Colonic mucosa (tissue), 4 donors: ENCODE measurements around the gene HSPA1A. TPM values are rescaled to one million over a fixed set of nuclear protein-coding genes. Genes with fewer than 3 reads are reported as not detected.
"Not testable (repeated sequence)": the region's sequence is repeated elsewhere in the genome, so short reads cannot be mapped to it uniquely, and the experiment has no call there.

Experiments
- DNase-seq: peaks from one replicate; pipeline ENCODE4 v3.0.0-alpha.2; 2020
- H3K27ac ChIP-seq: fragments of 200-600 bp; one replicate; pipeline ENCODE4 v1.8.0; 2021
- H3K27me3 ChIP-seq: fragments of 200-600 bp; one replicate; pipeline ENCODE4 v1.8.0; 2021
- H3K36me3 ChIP-seq: fragments of 200-600 bp; one replicate; pipeline ENCODE4 v1.8.0; 2021
- H3K4me1 ChIP-seq: fragments of 200-600 bp; one replicate; pipeline ENCODE4 v1.8.0; 2021; ENCODE audit warnings: mild to moderate bottlenecking
- H3K4me3 ChIP-seq: fragments of 200-600 bp; one replicate; pipeline ENCODE4 v1.8.0; 2021
- H3K9ac ChIP-seq, 2 donors: one replicate each; pipeline ENCODE4 v1.7.0; 2013; ENCODE audit warnings: control low read depth in 2 of 2, low read depth in 2 of 2, low read length in 2 of 2
- H3K9me3 ChIP-seq: fragments of 200-600 bp; one replicate; pipeline ENCODE4 v1.8.0; 2021
- CTCF ChIP-seq: fragments of 200-600 bp; IDR thresholded peaks from one replicate; pipeline ENCODE4 v1.8.0; 2022; ENCODE audit warnings: antibody characterized with exemption, mild to moderate bottlenecking
- intact Hi-C: fragments of 100-400 bp; cut with DNase I; formaldehyde crosslinking; loops from one replicate; pipeline ENCODE4 v1.14.1; 2022
- total RNA-seq, 2 donors: library from RNA; stranded (reverse); fragmentation: NEBNext Ultra II Directional in 1 of 2; extraction: Animal tissue kit (Norgen Biotek cat#: 25700) in 1 of 2; gene quantifications; one replicate each; pipeline ENCODE4 v1.2.1, GENCODE V29; 2021
- donor health status: healthy.
- donor health status: DM: no; HTN: no; CAD: no.
- donor health status: DM: no; HTN: no; CAD: no.

Gene HSPA1A
- total RNA-seq, 2 donors from 2014 or later, result 248 to 397 TPM

GRCh38 chr6:31797588-31797987 lies 17.8 kb upstream of the HSPA1A start:
- Histone ChIP-seq H3K9ac (no peak overlapping the region), H3K27me3 (no peaks in the 10 kb centered on the region), H3K9me3 (no peaks in the 10 kb centered on the region), H3K4me3 (no peak overlapping the region), H3K36me3 (no peaks in the 10 kb centered on the region), H3K27ac (no peak overlapping the region), H3K4me1 (peaks cover 5% of the 10 kb centered on the region)
- intact Hi-C loops, result no loop called here
- TF ChIP-seq CTCF, result no peak
- no peak for DNase-seq

DNA sequence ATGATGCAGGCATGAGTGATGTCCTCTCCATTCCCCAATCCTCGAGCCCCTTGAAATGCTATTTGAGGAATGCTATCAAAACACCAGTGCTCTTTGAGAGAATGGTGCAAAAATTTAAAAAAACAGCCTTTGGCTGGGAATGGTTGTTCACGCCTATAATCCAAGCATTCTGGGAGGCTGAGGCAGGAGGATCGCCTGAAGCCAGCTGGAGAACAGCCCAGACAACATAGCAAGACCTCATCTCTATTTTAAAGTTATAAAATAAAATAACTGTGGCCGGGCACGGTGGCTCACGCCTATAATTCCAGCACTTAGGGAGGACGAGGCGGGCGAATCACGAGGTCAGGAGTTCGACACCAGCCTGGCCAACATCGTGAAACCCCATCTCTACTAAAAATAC lies 15.6 kb upstream of the HSPA1A start:
- H3K36me3 ChIP-seq, result no peaks in the 10 kb centered on the region
- intact Hi-C loops, result no loop called here
- TF ChIP-seq CTCF, result no peak
- DNase-seq, result no peak
- H3K9ac ChIP-seq, result no peak overlapping the region
- H3K27me3 ChIP-seq, result no peaks in the 10 kb centered on the region
- H3K27ac ChIP-seq, result no peak overlapping the region
- H3K4me1 ChIP-seq, result peaks cover 5% of the 10 kb centered on the region
- no peak overlapping the region for H3K4me3 ChIP-seq
- no peaks in the 10 kb centered on the region for H3K9me3 ChIP-seq

DNA sequence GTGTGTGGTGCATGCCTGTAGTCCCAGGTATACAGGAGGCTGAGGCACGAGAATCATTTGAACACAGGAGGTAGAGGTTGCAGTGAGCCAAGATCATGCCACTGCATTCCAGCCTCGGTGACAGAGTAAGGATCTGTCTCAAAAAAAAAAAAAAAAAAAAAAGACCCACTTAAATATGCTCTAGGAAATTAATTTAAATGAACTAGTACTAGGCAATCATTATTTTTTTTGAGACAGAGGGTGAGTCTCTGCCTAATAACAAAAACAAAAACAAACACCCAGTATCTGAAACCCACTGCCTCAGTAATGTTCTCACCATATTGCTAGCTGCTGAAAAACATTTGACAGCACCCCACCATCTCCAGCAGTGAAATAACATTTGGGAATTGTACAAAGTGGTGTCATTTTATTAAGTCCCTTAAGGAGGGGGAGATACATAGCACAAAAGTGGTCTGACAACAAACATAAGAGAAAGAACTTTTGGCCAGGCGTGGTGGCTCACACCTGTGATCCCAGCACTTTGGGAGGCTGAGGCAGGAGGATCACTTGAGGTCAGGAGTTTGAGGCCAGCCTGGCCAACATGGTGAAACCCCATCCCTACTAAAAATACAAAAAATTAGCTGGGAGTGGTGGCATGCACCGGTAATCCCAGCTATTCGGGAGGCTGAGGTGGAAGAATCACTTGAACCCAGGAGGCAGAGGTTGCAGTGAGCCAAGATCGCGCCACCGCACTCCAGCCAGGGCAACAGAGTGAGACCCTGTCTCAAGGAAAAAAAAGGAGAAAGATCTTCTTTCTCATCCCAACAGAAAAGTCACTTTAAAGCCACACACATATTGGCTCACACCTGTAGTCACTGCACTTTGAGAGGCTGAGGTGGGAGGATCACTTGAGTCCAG lies 14.1 kb upstream of the HSPA1A start:
- H3K27me3 ChIP-seq, H3K27ac ChIP-seq, H3K36me3 ChIP-seq, DNase-seq, H3K9me3 ChIP-seq, H3K4me3 ChIP-seq, intact Hi-C loops, H3K9ac ChIP-seq: not testable (repeated sequence)
- peaks cover 10% of the 10 kb centered on the region for H3K4me1 ChIP-seq

GRCh38 chr6:31805939-31806469 lies 9.3 kb upstream of the HSPA1A start:
- Histone ChIP-seq H3K27me3 (no peaks in the 10 kb centered on the region), H3K4me3 (peak overlapping the region; percentile 61), H3K9me3 (no peaks in the 10 kb centered on the region), H3K9ac (peak overlapping the region; percentile 79 to 97), H3K36me3 (no peaks in the 10 kb centered on the region), H3K27ac (peak overlapping the region; percentile 91), H3K4me1 (peaks cover 9% of the 10 kb centered on the region)
- no peak for TF ChIP-seq CTCF
- intact Hi-C loops, result no loop called here
- no peak for DNase-seq

DNA sequence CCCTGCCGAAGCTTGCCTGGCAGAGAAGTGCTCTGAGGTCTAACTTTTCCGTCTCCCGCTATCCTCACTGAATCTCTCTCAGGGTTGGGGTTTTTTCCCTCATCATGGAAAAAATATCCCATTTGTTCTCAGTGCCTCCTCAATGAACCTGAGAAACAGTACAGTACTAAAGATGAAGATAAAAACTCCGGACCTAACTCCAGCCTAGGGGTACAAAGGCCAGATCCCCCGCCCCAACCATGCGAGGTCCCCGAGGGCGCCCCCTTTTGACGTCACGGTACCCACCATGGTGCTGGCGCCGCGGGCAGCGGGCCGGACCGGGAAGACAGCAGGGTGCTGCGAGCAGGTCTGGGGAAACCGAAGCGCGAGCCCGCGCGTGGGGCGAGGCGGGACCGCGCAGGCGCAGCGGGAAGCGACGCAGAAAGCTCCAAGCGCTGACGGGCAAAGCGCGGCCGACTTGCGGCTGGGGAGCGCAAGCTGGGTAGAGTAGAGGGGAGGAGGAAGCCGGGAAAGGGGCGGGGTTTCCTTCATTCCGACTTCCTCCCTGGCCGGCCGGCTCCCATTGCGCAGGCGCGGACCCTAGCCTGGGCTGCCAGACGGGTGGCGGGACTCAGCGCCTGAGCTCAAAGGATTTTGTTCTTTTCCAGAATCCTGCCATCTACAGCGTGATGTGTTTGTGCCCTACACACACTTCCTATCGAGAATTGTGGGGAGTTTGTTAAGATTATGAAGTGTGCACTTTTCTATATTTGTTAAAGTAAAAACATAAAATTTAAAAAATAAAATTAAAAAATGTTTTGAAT lies 8.7 kb upstream of the HSPA1A start, which contains the start of gene LSM2:
Gene LSM2, minus strand, starts transcription at position 497 of the 803 bp plus-strand sequence. Its CDS starts 209 bp downstream, at position 288.
- H3K36me3 ChIP-seq, result no peaks in the 10 kb centered on the region
- H3K9ac ChIP-seq, result peak within 1 kb of the TSS; percentile 79 to 97
- peak within 1 kb of the TSS; percentile 61 for H3K4me3 ChIP-seq
- TF ChIP-seq CTCF, result no peak
- no peaks in the 10 kb centered on the region for H3K9me3 ChIP-seq
- DNase-seq, result peak; percentile 96
- H3K27ac ChIP-seq, result peak within 1 kb of the TSS; percentile 91
- H3K27me3 ChIP-seq, result no peaks in the 10 kb centered on the region
- peaks cover 9% of the 10 kb centered on the region for H3K4me1 ChIP-seq
- intact Hi-C loops, result no loop called here

DNA sequence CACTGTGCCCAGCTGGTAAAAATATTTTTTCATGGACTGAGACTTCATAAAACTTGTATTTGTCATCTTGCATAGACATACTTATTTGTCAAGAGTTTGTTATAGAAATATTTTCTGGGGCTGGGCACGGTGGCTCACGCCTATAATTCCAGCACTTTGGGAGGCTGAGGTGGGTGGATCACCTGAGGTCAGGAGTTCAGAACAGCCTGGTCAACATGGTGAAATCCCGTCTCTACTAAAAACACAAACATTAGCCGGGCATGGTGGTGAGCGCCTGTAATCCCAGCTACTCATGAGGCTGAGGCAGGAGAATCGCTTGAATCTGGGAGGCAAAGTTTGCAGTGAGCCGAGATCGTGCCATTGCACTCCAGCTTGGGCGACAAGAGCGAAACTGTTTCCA lies 6.7 kb upstream of the HSPA1A start:
- H3K9me3 ChIP-seq, H3K4me1 ChIP-seq, H3K4me3 ChIP-seq, DNase-seq, H3K9ac ChIP-seq, H3K27ac ChIP-seq, H3K27me3 ChIP-seq, H3K36me3 ChIP-seq, intact Hi-C loops: not testable (repeated sequence)
